Measurements from ENCODE around the gene KCND2.

- no peak for TF ChIP-seq CTCF (IDR thresholded peaks at IDR 0.05)
- TF ChIP-seq EZH2 (IDR thresholded peaks at IDR 0.05) = no peak
Measured at GRCh38 chr7:120628251-120628650, 355.3 kb downstream of the KCND2 start.
